PC-3 (cell line): ENCODE results near the gene MYH10. TPM values are rescaled to one million over a fixed set of nuclear protein-coding genes. Genes with fewer than 3 reads are reported as not detected.

Source experiments
- ATAC-seq: fragments of 200-7000 bp; cut with Tn5 transposase; 2 replicates; pipeline ENCODE4 v1.9.1; 2020; ENCODE audit warnings: mild to moderate bottlenecking, moderate library complexity
- BruUV-seq: library from RNA; stranded (reverse); fragments of 400-500 nt; replicated peaks from 2 replicates; lab custom pipeline; 2021; lab: Mats Ljungman, UMichigan
- CTCF ChIA-PET: fragments of 300-600 bp; sonication (Branson Sonifier 250); formaldehyde crosslinking; loops from one replicate; lab custom pipeline; 2022; ENCODE audit warnings: antibody characterized with exemption; lab: Charles Lee
- POLR2A ChIA-PET: fragments of 300-600 bp; sonication (Branson Sonifier 250); formaldehyde crosslinking; loops from one replicate; lab custom pipeline; 2022; ENCODE audit warnings: antibody characterized with exemption; ENCODE audit not compliant: unreplicated experiment; lab: Charles Lee
- DNase-seq: peaks from one replicate; pipeline ENCODE4 v3.0.0-alpha.2; 2015
- H2AFZ ChIP-seq: fragments of 300-600 bp; sonication (generic); 2 replicates; pipeline ENCODE4 v1.6.0; 2016; ENCODE audit warnings: antibody characterized with exemption, low read length
- H3F3A ChIP-seq: fragments of 300-600 bp; sonication (generic); one replicate; pipeline ENCODE4 v1.6.0; 2017; ENCODE audit warnings: antibody characterized with exemption, low read length, control low read depth, mild to moderate bottlenecking; ENCODE audit not compliant: unreplicated experiment
- H3K27ac ChIP-seq: fragments of 300-600 bp; sonication (generic); 2 replicates; pipeline ENCODE4 v1.5.1; 2016; ENCODE audit warnings: mild to moderate bottlenecking, low read length
- H3K27me3 ChIP-seq: fragments of 300-600 bp; sonication (generic); 2 replicates; pipeline ENCODE4 v1.6.1; 2016; ENCODE audit warnings: low read length, mixed read lengths
- H3K36me3 ChIP-seq: fragments of 300-600 bp; sonication (generic); 2 replicates; pipeline ENCODE4 v1.6.1; 2016; ENCODE audit warnings: low read depth, mixed run types, low read length, mixed read lengths
- H3K4me1 ChIP-seq: fragments of 300-600 bp; sonication (generic); 2 replicates; pipeline ENCODE4 v1.5.1; 2016; ENCODE audit warnings: low read length; ENCODE audit not compliant: insufficient read depth
- H3K4me2 ChIP-seq: fragments of 300-600 bp; sonication (generic); 2 replicates; pipeline ENCODE4 v1.6.0; 2016; ENCODE audit warnings: low read length
- H3K4me3 ChIP-seq: fragments of 300-600 bp; sonication (generic); 2 replicates; pipeline ENCODE4 v1.5.1; 2016; ENCODE audit warnings: mild to moderate bottlenecking, low read length, mixed read lengths
- H3K79me2 ChIP-seq: fragments of 300-600 bp; sonication (generic); 2 replicates; pipeline ENCODE4 v1.6.1; 2017; ENCODE audit warnings: low read length, mixed read lengths
- H3K9ac ChIP-seq: fragments of 300-600 bp; sonication (generic); 2 replicates; pipeline ENCODE4 v1.6.0; 2016; ENCODE audit warnings: mild to moderate bottlenecking, low read length
- H3K9me2 ChIP-seq: fragments of 300-600 bp; sonication (generic); replicated peaks from 2 replicates; pipeline ENCODE4 v1.6.1; 2016; ENCODE audit warnings: mixed run types, low read length, mixed read lengths
- H3K9me3 ChIP-seq: fragments of 300-600 bp; sonication (generic); 2 replicates; pipeline ENCODE4 v1.6.1; 2016; ENCODE audit warnings: low read length, mixed read lengths
- H4K20me1 ChIP-seq: fragments of 300-600 bp; sonication (generic); 2 replicates; pipeline ENCODE4 v1.6.1; 2016; ENCODE audit warnings: low read length, mixed read lengths
- CTCF ChIP-seq: fragments of 300-600 bp; sonication (generic); conservative IDR thresholded peaks from 2 replicates; pipeline ENCODE4 v1.5.1; 2017; ENCODE audit warnings: antibody characterized with exemption, low read depth, mild to moderate bottlenecking, low read length
- EZH2 ChIP-seq: fragments of 300-600 bp; sonication (generic); IDR thresholded peaks from one replicate; pipeline ENCODE4 v1.6.1; 2017; ENCODE audit warnings: antibody characterized with exemption, mild to moderate bottlenecking, low read length; ENCODE audit not compliant: unreplicated experiment
- EZH2phosphoT487 ChIP-seq: fragments of 300-600 bp; sonication (generic); IDR thresholded peaks from 2 replicates; pipeline ENCODE4 v1.6.1; 2018; ENCODE audit warnings: mild to moderate bottlenecking, antibody characterized with exemption, low read length, borderline replicate concordance
- intact Hi-C: fragments of 100-400 bp; cut with micrococcal nuclease; formaldehyde crosslinking; loops from 2 replicates; pipeline ENCODE4 v1.9.0; 2023
- total RNA-seq: library from RNA; depleted of rRNA; stranded (reverse); fragments of >200 nt; gene quantifications from 2 replicates; pipeline ENCODE4 v1.2.3, GENCODE V29; 2014

MYH10 gene
- total RNA-seq, 1 experiment from 2014 or later: 44.6 TPM

GRCh38 chr17:8444494-8444893 lies 186.0 kb downstream of the MYH10 start:
- Histone ChIP-seq H3K27ac (no peak overlapping the region), H2AFZ (no peak overlapping the region), H3K9ac (no peak overlapping the region), H3K36me3 (peaks cover 21% of the 10 kb centered on the region), H4K20me1 (peaks cover 5% of the 10 kb centered on the region; the same call in 1 of the 2 replicates), H3K9me3 (no peaks in the 10 kb centered on the region), H3K4me3 (no peak overlapping the region), H3K4me1 (no peaks in the 10 kb centered on the region), H3K79me2 (peaks cover 43% of the 10 kb centered on the region), H3K27me3 (no peaks in the 10 kb centered on the region), H3F3A (no peaks in the 10 kb centered on the region), H3K9me2 (no peaks in the 10 kb centered on the region), H3K4me2 (no peak overlapping the region)
- ChIA-PET POLR2A (no interaction called here), CTCF (no interaction called here)
- BruUV-seq: no TSS peak
- DNase-seq (no peak), ATAC-seq (no peak)
- TF ChIP-seq CTCF: no peak
- TF ChIP-seq EZH2: no peak
- TF ChIP-seq EZH2phosphoT487: no peak
- intact Hi-C loops: no loop called here

- Histone ChIP-seq H3K4me2 (no peak overlapping the region), H3K4me1 (no peaks in the 10 kb centered on the region), H4K20me1 (peaks cover 5% of the 10 kb centered on the region; the same call in 1 of the 2 replicates), H3K4me3 (no peak overlapping the region), H3K9me2 (no peaks in the 10 kb centered on the region), H3K9ac (no peak overlapping the region), H3K27me3 (no peaks in the 10 kb centered on the region), H3F3A (no peaks in the 10 kb centered on the region), H3K36me3 (peaks cover 17% of the 10 kb centered on the region), H3K27ac (no peak overlapping the region), H3K9me3 (no peaks in the 10 kb centered on the region), H3K79me2 (peaks cover 50% of the 10 kb centered on the region), H2AFZ (no peak overlapping the region)
- POLR2A ChIA-PET: no interaction called here
- no peak for DNase-seq
- no peak for ATAC-seq
- TF ChIP-seq EZH2 (no peak), CTCF (no peak), EZH2phosphoT487 (no peak)
- no TSS peak for BruUV-seq
- CTCF ChIA-PET: no interaction called here
- intact Hi-C loops: no loop called here
Measured at GRCh38 chr17:8443756-8444155, 186.8 kb downstream of the MYH10 start.

GRCh38 chr17:8442310-8442709 lies 188.2 kb downstream of the MYH10 start:
- no peak overlapping the region for H2AFZ ChIP-seq
- POLR2A ChIA-PET: no interaction called here
- H4K20me1 ChIP-seq: peaks cover 15% of the 10 kb centered on the region
- no peak overlapping the region for H3K9ac ChIP-seq
- no peak overlapping the region for H3K4me2 ChIP-seq
- ATAC-seq (no peak), DNase-seq (no peak)
- H3K9me3 ChIP-seq: no peaks in the 10 kb centered on the region
- intact Hi-C loops: no loop called here
- BruUV-seq: no TSS peak
- peaks cover 14% of the 10 kb centered on the region for H3K36me3 ChIP-seq
- CTCF ChIA-PET: no interaction called here
- no peaks in the 10 kb centered on the region for H3F3A ChIP-seq
- H3K9me2 ChIP-seq: no peaks in the 10 kb centered on the region
- H3K79me2 ChIP-seq: peaks cover 65% of the 10 kb centered on the region
- no peak overlapping the region for H3K27ac ChIP-seq
- no peak overlapping the region for H3K4me3 ChIP-seq
- no peaks in the 10 kb centered on the region; the same call in 1 of the 2 replicates for H3K4me1 ChIP-seq
- H3K27me3 ChIP-seq: no peaks in the 10 kb centered on the region
- TF ChIP-seq EZH2 (no peak), EZH2phosphoT487 (no peak), CTCF (no peak)
